HepG2 (cell line): ENCODE measurements around the gene ZFYVE27. TPM values are rescaled to one million over a fixed set of nuclear protein-coding genes. Genes with fewer than 3 reads are reported as not detected.
A peak's percentile ranks its signal among the peaks of the same experiment; 100 is the strongest.

Experiments
- AHR ChIP-seq: IDR thresholded peaks from 2 replicates; pipeline ENCODE4 v1.6.1; 2018; ENCODE audit warnings: missing genetic modification reagents, missing compliant biosample characterization
- CBFB ChIP-seq: sonication (generic); formaldehyde crosslinking; IDR thresholded peaks from 2 replicates; pipeline ENCODE4 v1.4.0; 2020; ENCODE audit warnings: missing genetic modification reagents
- DR1 ChIP-seq: sonication (generic); formaldehyde crosslinking; IDR thresholded peaks from 2 replicates; pipeline ENCODE4 v1.8.0; 2021; ENCODE audit warnings: mild to moderate bottlenecking, missing genetic modification reagents, inconsistent platforms
- FOXM1 ChIP-seq: sonication (generic); formaldehyde crosslinking; IDR thresholded peaks from 2 replicates; pipeline ENCODE4 v1.5.0; 2020; ENCODE audit warnings: missing genetic modification reagents
- HMGA1 ChIP-seq: sonication (generic); formaldehyde crosslinking; conservative IDR thresholded peaks from 2 replicates; pipeline ENCODE4 v1.4.0; 2020; ENCODE audit warnings: missing genetic modification reagents
- IRF2 ChIP-seq: IDR thresholded peaks from 2 replicates; pipeline ENCODE4 v1.6.1; 2018; ENCODE audit warnings: missing genetic modification reagents, missing compliant biosample characterization
- KLF12 ChIP-seq: sonication (generic); formaldehyde crosslinking; IDR thresholded peaks from 2 replicates; pipeline ENCODE4 v1.4.0; 2020; ENCODE audit warnings: missing genetic modification reagents, borderline replicate concordance
- MYNN ChIP-seq: sonication (generic); formaldehyde crosslinking; IDR thresholded peaks from 2 replicates; pipeline ENCODE4 v1.4.0; 2020; ENCODE audit warnings: mild to moderate bottlenecking, low read depth, missing genetic modification reagents
- ONECUT2 ChIP-seq: sonication (generic); formaldehyde crosslinking; IDR thresholded peaks from 2 replicates; pipeline ENCODE4 v1.4.0; 2020; ENCODE audit warnings: missing genetic modification reagents
- PHF21A ChIP-seq: sonication (generic); formaldehyde crosslinking; IDR thresholded peaks from 2 replicates; pipeline ENCODE4 v1.5.0; 2020; ENCODE audit warnings: mild to moderate bottlenecking, missing genetic modification reagents
- PHF8 ChIP-seq: sonication (generic); formaldehyde crosslinking; IDR thresholded peaks from 2 replicates; pipeline ENCODE4 v1.5.0; 2020; ENCODE audit warnings: missing genetic modification reagents
- SRSF4 ChIP-seq: fragments of 200-400 bp; formaldehyde crosslinking; IDR thresholded peaks from one replicate; pipeline ENCODE4 v1.6.1; 2018; ENCODE audit warnings: mild to moderate bottlenecking, low read depth, low read length, moderate library complexity; ENCODE audit not compliant: poor library complexity, severe bottlenecking
- SRSF9 ChIP-seq: fragments of 200-400 bp; formaldehyde crosslinking; IDR thresholded peaks from 2 replicates; pipeline ENCODE4 v1.6.1; 2018; ENCODE audit warnings: borderline replicate concordance, mild to moderate bottlenecking, low read depth, low read length; ENCODE audit not compliant: insufficient read depth, poor library complexity, severe bottlenecking
- TCF7 ChIP-seq: sonication (generic); IDR thresholded peaks from 2 replicates; pipeline ENCODE4 v1.6.1; 2016; ENCODE audit warnings: antibody characterized with exemption, low read depth
- THYN1 ChIP-seq: sonication (generic); formaldehyde crosslinking; IDR thresholded peaks from 2 replicates; pipeline ENCODE4 v1.8.1; 2023; ENCODE audit warnings: low read depth, mild to moderate bottlenecking, moderate library complexity, missing genetic modification reagents, borderline replicate concordance
- ZNF124 ChIP-seq: sonication (generic); formaldehyde crosslinking; IDR thresholded peaks from 2 replicates; pipeline ENCODE4 v1.4.0; 2020; ENCODE audit warnings: missing genetic modification reagents
- ZNF138 ChIP-seq: sonication (generic); formaldehyde crosslinking; IDR thresholded peaks from 2 replicates; pipeline ENCODE4 v1.5.0; 2020; ENCODE audit warnings: mild to moderate bottlenecking, low read depth, missing genetic modification reagents
- ZNF501 ChIP-seq: sonication (generic); formaldehyde crosslinking; IDR thresholded peaks from 2 replicates; pipeline ENCODE4 v1.5.1; 2020; ENCODE audit warnings: mild to moderate bottlenecking, moderate library complexity, missing genetic modification reagents
- ZNF549 ChIP-seq: sonication (generic); formaldehyde crosslinking; IDR thresholded peaks from 2 replicates; pipeline ENCODE4 v1.5.0; 2020; ENCODE audit warnings: missing genetic modification reagents
- ZNF746 ChIP-seq: sonication (generic); formaldehyde crosslinking; IDR thresholded peaks from 2 replicates; pipeline ENCODE4 v1.8.0; 2022; ENCODE audit warnings: mild to moderate bottlenecking, missing genetic modification reagents
- ZNF788 ChIP-seq: sonication (generic); formaldehyde crosslinking; IDR thresholded peaks from 2 replicates; pipeline ENCODE4 v1.5.0; 2020; ENCODE audit warnings: mild to moderate bottlenecking, missing genetic modification reagents, borderline replicate concordance
- polyA plus RNA-seq, 8 experiments: library from polyadenylated mRNA; depleted of rRNA in 3 of 8; stranded (reverse) in 7 of 8; unstranded in 1 of 8; fragments of >200 nt; fragmentation: Illumina TruSeq in 4 of 8; extraction: Trizol in 4 of 8; gene quantifications; 2 replicates each; pipeline versions ENCODE4 v1.2.1 to v1.2.3, GENCODE V29; 2011 to 2016; ENCODE audit warnings: low read depth in 4 of 8, missing spikeins in 1 of 8, mixed read lengths in 1 of 8; ENCODE audit not compliant: insufficient read depth in 1 of 8
- total RNA-seq, 5 experiments: library from RNA; depleted of rRNA; stranded (reverse); fragments of >200 nt; fragmentation: Illumina TruSeq; extraction: Trizol; gene quantifications; 2 replicates each; pipeline ENCODE4 v1.2.3, GENCODE V29; 2016; ENCODE audit warnings: low read depth in 1 of 5
- TF ChIP-seq, protein P1 (sequence below): IDR thresholded peaks from 2 replicates; pipeline ENCODE4 v1.6.1; 2016; ENCODE audit warnings: mild to moderate bottlenecking
- TF ChIP-seq, protein P2 (sequence below): sonication (generic); formaldehyde crosslinking; IDR thresholded peaks from 2 replicates; pipeline ENCODE4 v1.4.0; 2020; ENCODE audit warnings: missing genetic modification reagents
- TF ChIP-seq, protein P3 (sequence below): sonication (generic); formaldehyde crosslinking; IDR thresholded peaks from 2 replicates; pipeline ENCODE4 v1.8.0; 2022; ENCODE audit warnings: mild to moderate bottlenecking, missing genetic modification reagents; ENCODE audit not compliant: insufficient replicate concordance
- TF ChIP-seq, protein P4 (sequence below): sonication (generic); formaldehyde crosslinking; IDR thresholded peaks from 2 replicates; pipeline ENCODE4 v1.4.0; 2020; ENCODE audit warnings: mild to moderate bottlenecking, low read depth, missing genetic modification reagents

ZFYVE27 gene
- total and polyA plus RNA-seq, 2 of the 13 experiments (the other 11 are each of a cell fraction or from before 2014, with no cell fraction given), result 19.7 to 20.5 TPM

DNA sequence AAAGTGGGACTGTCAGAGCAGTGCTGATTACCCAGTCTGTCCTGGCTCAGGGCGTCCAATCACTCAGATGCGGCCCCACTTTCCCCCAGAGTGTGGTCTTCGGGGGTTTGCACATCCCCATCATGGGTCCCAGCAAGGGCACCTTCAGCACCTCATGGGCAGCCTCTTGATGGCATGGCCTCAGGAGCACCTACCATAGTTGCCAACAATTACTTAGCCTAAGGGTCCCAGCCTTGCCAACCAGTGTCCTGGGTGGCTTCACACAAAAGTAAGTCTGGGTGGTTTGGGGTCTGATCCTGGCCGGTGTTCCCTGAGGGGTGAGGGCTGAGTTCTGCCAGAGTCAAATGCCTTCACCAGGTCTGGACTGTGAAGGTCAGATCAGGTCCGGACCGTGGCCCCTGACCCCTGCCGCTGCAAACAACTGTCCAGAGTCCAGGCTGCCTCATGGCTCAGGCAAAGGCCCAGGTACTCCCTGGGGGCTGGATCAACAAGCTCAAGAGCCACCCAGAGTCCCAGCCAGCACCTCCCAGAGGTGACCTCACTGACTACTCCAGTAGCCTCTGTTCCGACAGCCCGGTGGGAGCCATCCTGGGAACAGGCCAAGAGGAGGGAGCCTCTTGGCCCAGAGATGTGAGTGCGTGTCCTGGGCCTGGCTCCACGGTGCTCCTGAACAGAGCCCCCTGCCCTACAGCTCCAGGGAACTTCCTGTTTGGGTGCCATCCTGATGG lies 29.6 kb upstream of the ZFYVE27 start (continued):
- TF ChIP-seq, protein P1, sequence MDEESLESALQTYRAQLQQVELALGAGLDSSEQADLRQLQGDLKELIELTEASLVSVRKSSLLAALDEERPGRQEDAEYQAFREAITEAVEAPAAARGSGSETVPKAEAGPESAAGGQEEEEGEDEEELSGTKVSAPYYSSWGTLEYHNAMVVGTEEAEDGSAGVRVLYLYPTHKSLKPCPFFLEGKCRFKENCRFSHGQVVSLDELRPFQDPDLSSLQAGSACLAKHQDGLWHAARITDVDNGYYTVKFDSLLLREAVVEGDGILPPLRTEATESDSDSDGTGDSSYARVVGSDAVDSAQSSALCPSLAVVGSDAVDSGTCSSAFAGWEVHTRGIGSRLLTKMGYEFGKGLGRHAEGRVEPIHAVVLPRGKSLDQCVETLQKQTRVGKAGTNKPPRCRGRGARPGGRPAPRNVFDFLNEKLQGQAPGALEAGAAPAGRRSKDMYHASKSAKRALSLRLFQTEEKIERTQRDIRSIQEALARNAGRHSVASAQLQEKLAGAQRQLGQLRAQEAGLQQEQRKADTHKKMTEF, result peak; percentile 39; the same call in 1 of the 2 replicates
- TF ChIP-seq, protein P2, sequence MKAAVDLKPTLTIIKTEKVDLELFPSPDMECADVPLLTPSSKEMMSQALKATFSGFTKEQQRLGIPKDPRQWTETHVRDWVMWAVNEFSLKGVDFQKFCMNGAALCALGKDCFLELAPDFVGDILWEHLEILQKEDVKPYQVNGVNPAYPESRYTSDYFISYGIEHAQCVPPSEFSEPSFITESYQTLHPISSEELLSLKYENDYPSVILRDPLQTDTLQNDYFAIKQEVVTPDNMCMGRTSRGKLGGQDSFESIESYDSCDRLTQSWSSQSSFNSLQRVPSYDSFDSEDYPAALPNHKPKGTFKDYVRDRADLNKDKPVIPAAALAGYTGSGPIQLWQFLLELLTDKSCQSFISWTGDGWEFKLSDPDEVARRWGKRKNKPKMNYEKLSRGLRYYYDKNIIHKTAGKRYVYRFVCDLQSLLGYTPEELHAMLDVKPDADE (CRISPR knock-in tag), result no peak
- 0 out of 2 replicates have a peak, but pooled peaks have one; percentile 37 for TF ChIP-seq ZNF746 (CRISPR knock-in tag)
- TF ChIP-seq THYN1 (CRISPR knock-in tag), result no peak
- TF ChIP-seq ZNF549, result 0 out of 2 replicates have a peak, but pooled peaks have one; percentile 66
- peak; percentile 88 for TF ChIP-seq PHF21A
- TF ChIP-seq, protein P3, sequence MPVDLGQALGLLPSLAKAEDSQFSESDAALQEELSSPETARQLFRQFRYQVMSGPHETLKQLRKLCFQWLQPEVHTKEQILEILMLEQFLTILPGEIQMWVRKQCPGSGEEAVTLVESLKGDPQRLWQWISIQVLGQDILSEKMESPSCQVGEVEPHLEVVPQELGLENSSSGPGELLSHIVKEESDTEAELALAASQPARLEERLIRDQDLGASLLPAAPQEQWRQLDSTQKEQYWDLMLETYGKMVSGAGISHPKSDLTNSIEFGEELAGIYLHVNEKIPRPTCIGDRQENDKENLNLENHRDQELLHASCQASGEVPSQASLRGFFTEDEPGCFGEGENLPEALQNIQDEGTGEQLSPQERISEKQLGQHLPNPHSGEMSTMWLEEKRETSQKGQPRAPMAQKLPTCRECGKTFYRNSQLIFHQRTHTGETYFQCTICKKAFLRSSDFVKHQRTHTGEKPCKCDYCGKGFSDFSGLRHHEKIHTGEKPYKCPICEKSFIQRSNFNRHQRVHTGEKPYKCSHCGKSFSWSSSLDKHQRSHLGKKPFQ, result peak; percentile 60
- no peak for TF ChIP-seq ZNF138 (CRISPR knock-in tag)
- 0 out of 2 replicates have a peak, but pooled peaks have one; percentile 20 for TF ChIP-seq KLF12 (CRISPR knock-in tag)
- TF ChIP-seq ZNF501, result no peak
- no peak for TF ChIP-seq TCF7
- peak; percentile 78 for TF ChIP-seq IRF2
- TF ChIP-seq MYNN (CRISPR knock-in tag), result no peak
- no peak for TF ChIP-seq CBFB (CRISPR knock-in tag)
- TF ChIP-seq, protein P4, sequence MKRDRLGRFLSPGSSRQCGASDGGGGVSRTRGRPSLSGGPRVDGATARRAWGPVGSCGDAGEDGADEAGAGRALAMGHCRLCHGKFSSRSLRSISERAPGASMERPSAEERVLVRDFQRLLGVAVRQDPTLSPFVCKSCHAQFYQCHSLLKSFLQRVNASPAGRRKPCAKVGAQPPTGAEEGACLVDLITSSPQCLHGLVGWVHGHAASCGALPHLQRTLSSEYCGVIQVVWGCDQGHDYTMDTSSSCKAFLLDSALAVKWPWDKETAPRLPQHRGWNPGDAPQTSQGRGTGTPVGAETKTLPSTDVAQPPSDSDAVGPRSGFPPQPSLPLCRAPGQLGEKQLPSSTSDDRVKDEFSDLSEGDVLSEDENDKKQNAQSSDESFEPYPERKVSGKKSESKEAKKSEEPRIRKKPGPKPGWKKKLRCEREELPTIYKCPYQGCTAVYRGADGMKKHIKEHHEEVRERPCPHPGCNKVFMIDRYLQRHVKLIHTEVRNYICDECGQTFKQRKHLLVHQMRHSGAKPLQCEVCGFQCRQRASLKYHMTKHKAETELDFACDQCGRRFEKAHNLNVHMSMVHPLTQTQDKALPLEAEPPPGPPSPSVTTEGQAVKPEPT, result no peak; the same call in 1 of the 2 replicates
- no peak for TF ChIP-seq DR1
- no peak for TF ChIP-seq SRSF4
- 0 out of 2 replicates have a peak, but pooled peaks have one; percentile 35 for TF ChIP-seq AHR (CRISPR knock-in tag)
- TF ChIP-seq ZNF788 (CRISPR knock-in tag), result peak; percentile 50; the same call in 1 of the 2 replicates
- no peak for TF ChIP-seq ONECUT2
- TF ChIP-seq PHF8 (CRISPR knock-in tag), result peak; percentile 38; the same call in 1 of the 2 replicates
- no peak for TF ChIP-seq ZNF124 (CRISPR knock-in tag)
- TF ChIP-seq HMGA1 (CRISPR knock-in tag), result no peak
- TF ChIP-seq FOXM1, result no peak
- no peak for TF ChIP-seq SRSF9
